ENCODE measurements around the gene TNFAIP1. TPM values are rescaled to one million over a fixed set of nuclear protein-coding genes. Genes with fewer than 3 reads are reported as not detected.

Gene TNFAIP1
- total RNA-seq, 2 donors from 2014 or later: 39.7 to 45.9 TPM

- intact Hi-C loops (cut with DNase I): loop anchor here in 1 of 2 donors (2.0 kb wide), 1 partner anchor 13 kb away; no protein-coding TSS in a partner anchor
- peak; percentile 28 for DNase-seq (ENCODE audit: low spot score)
Measured at GRCh38 chr17:28365487-28365886, 29.9 kb downstream of the TNFAIP1 start.

DNA sequence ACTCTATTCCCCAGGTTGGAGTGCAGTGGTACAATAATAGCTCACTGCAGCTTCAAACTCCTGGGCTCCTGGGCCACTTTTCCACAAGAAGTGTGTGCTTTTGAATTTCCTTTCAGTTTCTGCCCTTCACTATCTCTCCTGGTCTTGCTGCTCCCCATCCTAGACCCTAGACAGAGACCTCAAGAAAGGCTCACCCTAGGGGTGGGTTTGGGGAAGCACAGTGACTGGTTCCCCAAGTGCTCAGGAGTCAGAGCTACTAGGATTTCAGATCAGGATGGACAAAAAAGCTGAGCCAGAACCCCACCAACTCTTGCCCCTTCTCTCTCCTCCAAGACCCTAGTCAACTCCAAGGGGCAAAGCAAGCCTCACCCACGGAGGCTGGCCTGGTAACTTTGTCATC is 31.0 kb downstream of the TNFAIP1 start:
- no peak for DNase-seq (ENCODE audit: low spot score)
- intact Hi-C loops (cut with DNase I): no loop called here

DNA sequence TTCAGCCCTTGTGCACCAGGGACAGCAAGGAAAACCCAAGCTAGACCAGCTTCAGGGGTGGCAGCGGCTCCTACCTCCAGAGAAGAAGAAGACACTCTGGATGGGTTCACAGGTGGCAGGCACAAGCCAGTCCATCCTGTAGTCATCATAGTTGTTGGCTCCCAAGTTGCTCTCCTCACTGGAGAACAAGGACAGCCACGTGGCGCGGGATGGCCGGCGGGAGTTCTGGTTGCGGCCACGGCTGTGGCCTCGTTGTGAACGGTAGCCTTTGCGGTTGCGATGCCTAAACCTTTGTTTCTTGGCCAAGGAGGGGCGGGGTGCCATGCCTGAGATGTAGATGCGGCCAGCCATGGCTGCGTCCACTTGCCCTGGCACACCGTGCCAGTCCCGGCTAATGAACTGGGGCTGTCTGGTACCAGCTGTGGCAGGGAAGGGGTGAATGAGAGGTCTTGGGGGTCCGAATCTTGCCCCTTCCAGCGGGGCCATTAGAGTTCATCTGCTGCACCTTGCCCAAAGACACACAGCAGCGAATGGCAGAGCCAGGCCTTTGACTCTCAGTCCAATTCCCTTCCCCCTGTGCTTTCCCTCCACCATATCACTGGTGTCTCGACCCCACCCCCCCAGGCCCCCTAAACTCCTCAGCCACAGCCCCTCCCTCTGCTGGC is 32.2 kb downstream of the TNFAIP1 start:
- peak; percentile 71 for DNase-seq (ENCODE audit: low spot score)
- intact Hi-C loops (cut with DNase I): no loop called here

DNA sequence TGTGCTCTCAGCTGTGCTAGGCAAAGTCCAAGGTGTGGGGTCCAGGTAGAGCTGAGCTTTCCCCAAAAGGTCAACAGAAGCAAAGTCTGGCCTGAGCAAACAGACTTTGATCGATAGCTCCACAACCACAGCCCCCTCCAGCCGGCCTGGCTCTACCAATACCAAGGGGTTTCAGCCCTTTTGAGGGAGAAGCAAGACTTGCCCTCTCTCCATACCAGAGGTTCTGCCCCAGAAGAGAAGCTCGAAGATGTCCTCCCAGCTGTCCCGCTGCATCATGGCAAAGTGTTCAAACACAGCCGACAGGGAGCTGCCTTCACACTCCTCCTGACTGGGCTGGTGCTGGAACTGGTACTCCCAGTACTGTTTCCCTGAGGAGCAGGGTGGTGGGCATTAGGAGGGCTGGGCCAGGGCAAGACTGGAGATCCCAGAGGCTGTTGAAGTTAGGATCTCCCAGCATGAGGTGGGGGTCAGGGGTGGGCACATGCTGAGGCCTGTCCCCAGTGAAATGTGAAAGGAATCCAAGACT is 32.8 kb downstream of the TNFAIP1 start:
- DNase-seq (ENCODE audit: low spot score): peak; percentile 56
- intact Hi-C loops (cut with DNase I): no loop called here

GRCh38 chr17:28368915-28369683 is 33.5 kb downstream of the TNFAIP1 start:
- peak; percentile 70 for DNase-seq (ENCODE audit: low spot score)
- intact Hi-C loops (cut with DNase I): no loop called here

GRCh38 chr17:28369684-28370034 is 34.1 kb downstream of the TNFAIP1 start:
- intact Hi-C loops (cut with DNase I): no loop called here
- no peak for DNase-seq (ENCODE audit: low spot score)

GRCh38 chr17:28370035-28370743 is 34.6 kb downstream of the TNFAIP1 start, which contains the start of gene VTN:
Gene VTN (minus strand): TSS chr17:28370307. CDS start chr17:28370203, 104 bp downstream.
- intact Hi-C loops (cut with DNase I): no loop called here
- peak; percentile 90 for DNase-seq (ENCODE audit: low spot score)

GRCh38 chr17:28370744-28371103 is 35.2 kb downstream of the TNFAIP1 start:
- DNase-seq (ENCODE audit: low spot score): peak; percentile 8
- intact Hi-C loops (cut with DNase I): no loop called here

GRCh38 chr17:28371245-28372202 is 36.0 kb downstream of the TNFAIP1 start, which contains the start of gene SARM1:
Gene SARM1 (plus strand): TSS chr17:28371694. CDS start chr17:28372033, 339 bp downstream.
- intact Hi-C loops (cut with DNase I): no loop called here
- peak; percentile 95 for DNase-seq (ENCODE audit: low spot score)

DNA sequence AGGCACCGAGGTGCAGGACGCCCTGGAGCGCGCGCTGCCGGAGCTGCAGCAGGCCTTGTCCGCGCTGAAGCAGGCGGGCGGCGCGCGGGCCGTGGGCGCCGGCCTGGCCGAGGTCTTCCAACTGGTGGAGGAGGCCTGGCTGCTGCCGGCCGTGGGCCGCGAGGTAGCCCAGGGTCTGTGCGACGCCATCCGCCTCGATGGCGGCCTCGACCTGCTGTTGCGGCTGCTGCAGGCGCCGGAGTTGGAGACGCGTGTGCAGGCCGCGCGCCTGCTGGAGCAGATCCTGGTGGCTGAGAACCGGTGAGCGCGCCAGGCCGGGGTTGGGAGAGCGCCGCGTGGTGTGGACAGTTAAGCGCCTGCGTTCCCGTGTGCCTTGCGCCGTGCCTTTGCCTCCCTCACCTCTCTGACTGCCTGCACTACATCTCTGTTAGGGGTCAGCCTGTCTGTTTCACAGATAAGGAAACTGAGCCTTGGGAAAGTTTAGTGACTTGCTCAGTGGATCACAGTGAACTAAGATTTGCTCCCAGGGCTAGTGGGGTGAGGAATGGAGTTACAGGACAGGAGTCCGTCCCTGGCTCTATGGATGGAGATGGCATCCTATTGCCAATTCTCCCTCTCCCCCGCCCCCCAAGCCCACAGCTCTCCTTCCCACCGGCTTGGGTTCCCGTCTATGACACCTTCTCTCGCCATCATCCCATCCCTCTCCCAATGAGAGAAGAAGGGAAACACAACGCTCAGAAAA is 36.8 kb downstream of the TNFAIP1 start:
- intact Hi-C loops (cut with DNase I): no loop called here
- DNase-seq (ENCODE audit: low spot score): peak; percentile 85

GRCh38 chr17:28372945-28373274 is 37.3 kb downstream of the TNFAIP1 start:
- intact Hi-C loops (cut with DNase I): no loop called here
- DNase-seq (ENCODE audit: low spot score): peak; percentile 42

GRCh38 chr17:28379814-28380801 is 44.5 kb downstream of the TNFAIP1 start:
- DNase-seq (ENCODE audit: low spot score): peak; percentile 54
- intact Hi-C loops (cut with DNase I): loop anchor here in 1 of 2 donors (2.0 kb wide), 1 partner anchor 15 kb away; the partner anchor contains the start of gene SEBOX

DNA sequence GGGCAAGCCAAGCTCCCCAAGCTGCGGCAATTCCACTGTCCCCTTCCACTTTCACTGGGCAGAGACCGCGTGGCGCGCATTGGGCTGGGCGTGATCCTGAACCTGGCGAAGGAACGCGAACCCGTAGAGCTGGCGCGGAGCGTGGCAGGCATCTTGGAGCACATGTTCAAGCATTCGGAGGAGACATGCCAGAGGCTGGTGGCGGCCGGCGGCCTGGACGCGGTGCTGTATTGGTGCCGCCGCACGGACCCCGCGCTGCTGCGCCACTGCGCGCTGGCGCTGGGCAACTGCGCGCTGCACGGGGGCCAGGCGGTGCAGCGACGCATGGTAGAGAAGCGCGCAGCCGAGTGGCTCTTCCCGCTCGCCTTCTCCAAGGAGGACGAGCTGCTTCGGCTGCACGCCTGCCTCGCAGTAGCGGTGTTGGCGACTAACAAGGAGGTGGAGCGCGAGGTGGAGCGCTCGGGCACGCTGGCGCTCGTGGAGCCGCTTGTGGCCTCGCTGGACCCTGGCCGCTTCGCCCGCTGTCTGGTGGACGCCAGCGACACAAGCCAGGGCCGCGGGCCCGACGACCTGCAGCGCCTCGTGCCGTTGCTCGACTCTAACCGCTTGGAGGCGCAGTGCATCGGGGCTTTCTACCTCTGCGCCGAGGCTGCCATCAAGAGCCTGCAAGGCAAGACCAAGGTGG is 45.7 kb downstream of the TNFAIP1 start:
- intact Hi-C loops (cut with DNase I): no loop called here
- peak; percentile 82 for DNase-seq (ENCODE audit: low spot score)

DNA sequence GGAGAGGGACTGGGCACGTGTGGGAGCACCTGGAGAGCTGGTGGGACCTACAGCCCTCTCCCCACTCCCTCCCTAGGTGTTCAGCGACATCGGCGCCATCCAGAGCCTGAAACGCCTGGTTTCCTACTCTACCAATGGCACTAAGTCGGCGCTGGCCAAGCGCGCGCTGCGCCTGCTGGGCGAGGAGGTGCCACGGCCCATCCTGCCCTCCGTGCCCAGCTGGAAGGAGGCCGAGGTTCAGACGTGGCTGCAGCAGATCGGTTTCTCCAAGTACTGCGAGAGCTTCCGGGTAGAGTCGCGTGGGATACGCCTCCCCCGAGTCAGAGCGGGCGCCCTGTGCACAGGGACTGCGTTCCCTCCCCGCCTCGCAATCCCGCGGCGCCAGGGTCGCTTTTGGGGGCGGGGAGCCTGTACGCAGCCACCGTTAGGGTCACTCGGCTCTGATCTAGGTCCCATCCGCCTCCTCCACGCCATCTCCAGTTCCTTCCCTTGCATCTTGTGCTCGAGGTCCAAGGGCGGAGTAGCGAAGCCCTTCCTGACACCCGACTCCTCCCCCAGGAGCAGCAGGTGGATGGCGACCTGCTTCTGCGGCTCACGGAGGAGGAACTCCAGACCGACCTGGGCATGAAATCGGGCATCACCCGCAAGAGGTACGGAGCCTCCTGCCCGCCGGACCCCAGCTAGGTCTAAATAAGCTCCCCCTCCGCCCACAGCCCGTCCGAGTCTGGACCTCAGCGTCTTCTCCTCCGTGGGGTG is 48.9 kb downstream of the TNFAIP1 start:
- intact Hi-C loops (cut with DNase I): no loop called here
- peak; percentile 86 for DNase-seq (ENCODE audit: low spot score)

GRCh38 chr17:28385037-28385400 is 49.5 kb downstream of the TNFAIP1 start:
- DNase-seq (ENCODE audit: low spot score): peak; percentile 71
- intact Hi-C loops (cut with DNase I): no loop called here

GRCh38 chr17:28385406-28385805 is 49.8 kb downstream of the TNFAIP1 start:
- peak; percentile 74 for DNase-seq (ENCODE audit: low spot score)
- intact Hi-C loops (cut with DNase I): no loop called here

Measured in posterior vena cava (tissue), 2 donors.